HG03342 (cell line): ENCODE measurements around the gene FLT4.

Experiments used
- ATAC-seq: cut with Tn5 transposase; IDR thresholded peaks from one replicate; pipeline ENCODE4 v1.9.1; 2021; ENCODE audit warnings: mild to moderate bottlenecking, moderate library complexity; ENCODE audit not compliant: unreplicated experiment

FLT4 gene

DNA sequence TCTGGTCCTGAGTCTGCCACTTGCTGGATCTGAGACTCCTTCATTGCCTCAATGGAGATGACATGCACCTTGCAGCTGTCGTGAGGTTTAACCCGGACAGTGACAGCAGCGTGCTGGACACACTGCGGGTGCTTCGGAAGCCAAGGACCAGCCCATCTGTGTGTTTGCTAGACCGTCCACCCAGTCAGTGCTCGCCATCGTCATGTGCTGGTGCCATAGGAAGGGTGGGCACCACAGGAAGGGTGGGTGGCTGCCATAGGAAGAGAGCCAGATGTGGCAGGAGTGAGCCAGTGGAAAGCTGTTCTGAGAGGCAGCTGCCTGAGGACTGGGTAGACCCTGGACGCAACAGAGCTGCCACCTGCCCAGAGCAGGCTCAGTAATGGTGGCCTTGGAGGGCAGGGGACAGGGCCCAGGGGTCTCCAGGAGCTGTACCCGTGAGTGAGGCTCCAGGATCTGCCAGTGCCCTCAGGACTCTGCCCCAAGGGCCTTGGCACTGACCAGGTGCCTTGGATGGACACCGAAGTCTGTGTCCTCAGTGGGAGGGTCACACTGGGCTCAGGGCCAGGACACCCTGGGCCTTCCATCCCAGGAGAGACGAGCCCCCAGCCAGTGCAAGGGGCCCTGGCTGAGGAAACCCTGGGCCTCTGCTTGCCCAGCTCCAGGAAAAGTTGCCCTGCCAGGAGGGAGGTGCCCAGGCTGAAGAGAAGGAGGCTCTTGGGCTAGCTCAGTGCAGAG, 21.8 kb downstream of the FLT4 start:
- no peak for ATAC-seq

DNA sequence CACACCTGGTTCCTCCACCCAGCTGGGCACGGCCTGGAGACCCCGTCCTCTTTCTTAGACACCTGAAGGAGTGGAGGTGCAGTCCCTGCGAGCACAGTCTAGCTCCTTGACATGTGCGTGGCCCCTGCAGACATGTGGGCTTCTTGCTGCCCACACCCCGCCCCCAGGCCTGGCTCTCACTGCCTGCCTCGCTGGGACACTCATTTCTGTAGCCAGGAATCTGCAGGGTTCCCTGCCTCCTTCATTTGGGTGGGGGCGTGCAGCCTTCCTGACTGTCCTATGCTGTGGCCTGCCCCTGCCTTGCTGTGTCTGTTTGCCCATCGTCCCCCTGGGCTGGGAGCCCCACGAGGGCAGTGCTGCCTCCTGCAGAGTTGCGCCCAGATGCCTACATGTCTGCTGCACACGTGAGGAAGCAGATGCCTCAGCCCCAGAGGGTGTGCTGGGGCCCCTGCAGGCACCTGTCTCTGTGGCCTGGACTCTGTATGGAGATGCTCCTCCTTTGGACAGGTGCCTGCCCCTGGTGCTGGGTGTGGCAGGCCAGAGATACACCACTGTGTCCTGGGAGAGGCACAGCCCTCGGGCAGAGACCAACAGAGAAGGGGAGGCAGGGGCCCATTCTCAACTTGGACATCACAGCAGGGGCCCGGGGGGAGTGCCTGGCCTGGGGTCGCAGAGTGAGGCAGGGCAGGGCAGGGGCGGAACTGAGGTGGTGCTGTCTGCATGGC, 22.6 kb downstream of the FLT4 start:
- ATAC-seq: no peak

DNA sequence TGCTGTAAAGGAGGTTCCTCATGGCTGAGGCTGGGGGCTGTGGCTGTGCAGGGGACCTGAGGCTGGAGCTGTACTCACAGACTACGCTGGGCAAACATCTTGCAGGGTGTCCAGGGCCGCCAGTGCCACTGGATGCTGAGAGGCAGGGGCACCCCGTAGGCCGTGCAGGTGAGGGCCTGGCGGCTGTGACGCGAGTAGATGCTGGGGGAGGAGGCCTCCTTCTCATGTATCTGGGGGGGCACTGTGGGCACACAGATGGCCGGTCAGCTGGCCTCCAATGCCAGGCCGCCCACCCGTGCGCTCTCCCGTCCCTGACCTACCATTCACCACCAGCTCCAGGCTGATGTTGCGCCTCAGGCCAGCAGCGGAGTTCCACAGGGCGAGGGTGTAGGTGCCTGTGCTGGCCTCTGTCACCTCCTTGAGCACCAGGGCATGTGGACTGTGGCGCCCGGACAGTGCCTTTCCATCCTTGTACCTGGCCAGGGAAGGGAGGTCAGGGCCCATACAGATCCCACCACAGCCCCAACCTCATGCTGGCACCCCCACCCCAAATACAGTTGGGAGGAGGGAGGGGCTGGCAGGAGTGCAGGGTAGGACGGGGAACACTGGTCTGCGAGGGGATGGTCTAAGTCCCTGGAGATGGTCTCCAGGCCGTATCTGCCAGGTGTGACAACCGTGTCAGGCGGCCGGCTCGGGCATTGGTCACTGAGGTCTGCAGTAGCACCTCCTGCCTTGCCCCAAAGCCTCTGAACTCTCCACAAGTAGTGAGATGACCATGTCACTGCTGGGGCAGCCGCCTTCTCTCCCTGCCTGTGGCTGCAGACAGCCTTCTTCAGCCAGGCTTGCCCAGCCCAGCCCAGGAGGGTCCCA, 23.4 kb downstream of the FLT4 start:
- ATAC-seq: no peak

- no peak for ATAC-seq
Measured at GRCh38 chr5:180625125-180625790, 24.1 kb downstream of the FLT4 start.

DNA sequence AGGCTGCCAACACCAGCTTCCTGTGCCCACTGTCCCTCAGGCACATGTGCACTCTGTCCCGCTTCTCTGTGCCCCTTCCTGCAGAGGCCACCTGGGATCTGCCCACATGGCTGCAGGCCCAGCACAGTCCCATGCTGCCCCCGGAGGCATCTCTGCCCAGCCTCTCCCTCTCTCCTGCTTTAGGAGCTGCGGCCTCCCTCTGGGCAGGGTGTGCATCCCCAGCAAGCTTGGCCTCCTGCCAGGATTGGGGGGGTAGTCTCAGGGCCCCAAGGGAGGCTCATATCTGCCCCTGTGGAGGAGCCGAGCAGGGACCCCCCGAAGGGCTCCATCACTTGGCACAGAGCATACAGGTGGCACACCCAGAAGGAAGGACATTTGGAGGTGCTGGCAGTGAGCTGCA, 24.8 kb downstream of the FLT4 start:
- no peak for ATAC-seq

DNA sequence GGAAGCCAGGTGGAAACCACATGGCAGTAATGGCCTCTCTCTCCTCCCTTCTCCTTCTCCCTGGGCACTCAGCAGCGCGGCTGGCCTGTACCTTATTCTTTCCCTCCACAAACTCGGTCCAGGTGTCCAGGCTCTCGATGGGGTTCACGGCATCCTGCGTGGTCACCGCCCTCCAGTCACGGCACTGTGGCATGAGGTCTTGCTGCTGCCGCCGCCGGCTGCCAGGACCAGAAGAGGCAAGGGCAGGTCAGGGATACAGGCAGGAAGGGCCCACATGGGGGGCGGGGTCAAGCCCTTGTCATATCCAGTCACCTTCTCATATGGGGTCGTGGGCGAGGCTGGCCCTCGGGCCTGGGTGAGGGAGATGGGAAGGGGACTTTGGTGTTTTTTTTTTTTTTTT, 25.6 kb downstream of the FLT4 start:
- no peak for ATAC-seq

- ATAC-seq: no peak
Measured at GRCh38 chr5:180623411-180623834, 26.0 kb downstream of the FLT4 start.

DNA sequence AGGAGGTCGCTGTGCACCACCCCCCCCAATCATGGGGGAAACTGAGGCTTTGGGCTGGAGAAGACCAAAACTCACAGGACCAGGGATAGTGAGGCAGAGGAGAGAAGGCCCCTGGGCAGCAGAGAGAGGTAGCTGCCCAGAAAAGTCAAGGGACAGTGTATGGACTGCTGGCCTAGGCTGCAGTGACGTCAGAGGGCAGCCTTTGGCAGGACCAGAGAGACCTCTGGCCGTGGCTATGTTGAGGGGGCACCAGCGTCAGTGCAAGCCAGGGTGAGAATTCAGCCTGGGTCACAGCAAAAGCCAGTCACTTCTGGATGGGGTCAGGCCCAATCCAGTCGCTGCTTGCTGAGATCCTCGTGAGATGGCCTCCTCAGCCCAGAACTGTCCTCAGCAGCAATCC, 26.5 kb downstream of the FLT4 start:
- ATAC-seq: no peak

- ATAC-seq: no peak
Measured at GRCh38 chr5:180621311-180621710, 28.1 kb downstream of the FLT4 start.

GRCh38 chr5:180620014-180620413, 29.4 kb downstream of the FLT4 start:
- ATAC-seq: no peak

DNA sequence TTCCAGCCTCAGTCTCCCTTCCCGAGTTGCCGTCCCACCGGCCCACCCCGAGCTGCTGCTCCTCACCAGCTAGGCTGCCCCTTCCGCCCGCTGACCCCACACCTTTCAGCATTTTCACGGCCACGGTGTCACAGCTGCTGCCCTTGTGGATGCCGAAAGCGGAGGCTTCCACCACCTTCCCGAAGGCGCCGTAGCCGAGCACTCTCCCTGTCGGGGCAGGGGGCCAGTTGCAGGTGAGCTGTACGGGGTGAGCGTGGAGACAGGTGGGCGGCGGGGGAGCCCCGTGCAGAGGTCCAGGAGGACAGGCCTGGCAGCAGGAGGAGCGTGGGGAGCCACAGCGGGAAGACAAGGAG, 29.9 kb downstream of the FLT4 start:
- no peak for ATAC-seq

- ATAC-seq: no peak
Measured at GRCh38 chr5:180618829-180619562, 30.4 kb downstream of the FLT4 start.

- no peak for ATAC-seq
Measured at GRCh38 chr5:180618487-180618828, 30.9 kb downstream of the FLT4 start.

- ATAC-seq: no peak
Measured at GRCh38 chr5:180613814-180614188, 35.6 kb downstream of the FLT4 start.

DNA sequence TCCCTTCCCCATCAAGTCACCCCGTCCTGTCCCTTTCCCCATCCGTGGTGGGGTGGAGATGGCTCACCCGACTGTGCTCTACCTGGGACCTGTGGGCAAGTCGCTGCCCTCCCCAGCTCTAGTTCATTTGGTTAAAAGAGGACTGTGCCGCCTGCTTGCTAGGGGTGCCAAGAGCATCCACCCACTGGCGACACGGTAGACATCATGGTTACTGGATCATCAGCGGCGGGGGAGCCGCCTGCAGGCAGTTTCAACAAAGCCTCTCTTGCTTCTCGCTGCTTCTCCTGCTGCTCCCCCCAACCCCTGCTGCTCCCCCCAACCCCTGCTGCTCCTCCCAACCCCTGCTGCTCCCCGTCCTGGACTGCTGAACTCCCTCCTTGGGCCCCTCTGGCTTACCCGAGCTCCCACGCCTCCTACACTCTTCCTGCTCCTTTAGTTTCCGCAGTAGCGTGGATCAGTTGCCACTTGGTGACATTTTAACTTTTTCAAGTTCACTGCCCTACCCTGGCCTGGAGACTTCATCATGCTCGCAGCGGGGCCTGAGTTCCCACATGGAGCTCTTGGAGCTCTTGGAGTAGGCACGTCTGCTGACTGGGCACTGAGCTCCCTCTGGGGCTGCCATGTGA, 36.1 kb downstream of the FLT4 start:
- no peak for ATAC-seq

- no peak for ATAC-seq
Measured at GRCh38 chr5:180612683-180613082, 36.7 kb downstream of the FLT4 start.

- ATAC-seq: no peak
Measured at GRCh38 chr5:180611140-180611850, 38.1 kb downstream of the FLT4 start.

DNA sequence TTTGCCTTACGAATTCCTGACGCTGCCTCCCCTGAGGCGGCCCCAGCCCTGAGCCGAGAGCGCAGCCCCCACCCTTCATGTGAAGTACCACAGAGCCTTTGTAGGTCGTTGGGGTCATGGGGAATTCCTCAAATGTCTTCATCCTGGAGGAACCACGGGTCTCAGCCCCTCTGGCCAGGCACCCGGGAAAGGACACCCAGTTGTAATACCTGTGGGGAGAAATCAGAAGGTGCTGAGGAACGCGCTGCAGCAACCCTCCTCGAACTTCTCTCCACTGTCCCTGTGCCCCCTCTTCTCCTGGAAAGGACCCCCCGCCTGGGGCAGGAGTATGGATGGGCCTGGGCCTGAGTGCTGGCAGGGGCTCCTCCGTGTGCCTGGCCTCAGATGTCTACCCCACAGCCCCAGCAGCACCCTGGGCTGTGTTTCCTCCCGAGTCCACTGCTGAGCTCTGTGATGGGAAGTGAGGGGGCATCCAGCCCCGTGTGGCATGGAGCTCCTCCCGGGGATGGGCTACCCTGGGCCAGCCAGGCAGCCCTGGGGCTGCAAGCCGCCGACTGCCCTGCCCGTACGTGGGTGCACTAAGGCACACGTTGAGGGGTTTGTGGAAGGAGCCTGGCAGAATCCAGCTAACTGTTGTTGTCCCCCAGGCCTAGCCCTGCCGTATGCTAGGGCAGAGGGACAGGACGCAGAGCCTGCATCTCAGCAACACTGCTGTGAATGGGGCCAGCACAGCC, 39.4 kb downstream of the FLT4 start:
- ATAC-seq: no peak

DNA sequence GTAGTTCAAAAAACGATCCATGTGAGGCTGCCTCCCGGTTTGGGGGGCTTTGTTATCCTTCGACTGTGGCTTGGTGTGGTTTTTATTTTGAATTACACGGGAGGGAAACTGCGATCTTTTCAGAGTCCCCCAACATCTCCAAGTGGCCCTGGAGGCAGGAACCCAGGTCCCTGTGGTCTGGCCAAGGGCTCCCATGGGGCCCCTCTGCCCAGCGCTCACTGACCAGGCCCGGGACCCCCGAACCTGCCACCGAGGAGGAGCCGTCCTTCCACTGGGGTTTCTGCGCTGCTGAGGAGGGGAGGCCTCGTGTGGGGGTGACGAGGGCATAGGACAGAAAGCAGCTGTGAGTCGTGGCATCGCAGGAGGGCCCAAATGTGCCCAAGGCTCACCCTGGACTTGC, 40.0 kb downstream of the FLT4 start:
- ATAC-seq: no peak
